Measurements from ENCODE around the gene CNKSR1. TPM values are rescaled to one million over a fixed set of nuclear protein-coding genes. Genes with fewer than 3 reads are reported as not detected.

Gene CNKSR1
- total RNA-seq, 1 experiment from 2014 or later: 35.5 TPM

GRCh38 chr1:26154750-26155149 is 22.5 kb upstream of the CNKSR1 start:
- TF ChIP-seq CTCF (IDR thresholded peaks at IDR 0.05; ENCODE audit: unreplicated experiment): no peak
- DNase-seq (ENCODE audit: unreplicated experiment): no peak
- Mint-ChIP-seq H3K9me3 (ENCODE audit: unreplicated experiment) (no peaks in the 10 kb centered on the region), H3K36me3 (ENCODE audit: insufficient read depth, unreplicated experiment) (no peaks in the 10 kb centered on the region), H3K4me3 (ENCODE audit: unreplicated experiment) (no peak overlapping the region), H3K4me1 (ENCODE audit: insufficient read depth, unreplicated experiment) (no peaks in the 10 kb centered on the region), H3K27ac (ENCODE audit: low read depth, unreplicated experiment) (no peak overlapping the region), H3K27me3 (ENCODE audit: insufficient read depth, unreplicated experiment) (no peaks in the 10 kb centered on the region)
- ChIA-PET POLR2A (no interaction called here), CTCF (interaction anchor here (1.0 to 1.8 kb wide), 2 partner anchors 10 to 15 kb away, joined by 3 to 9 read pairs; partner anchors contain the start of gene ZNF593)
- no TSS peak for BruUV-seq (replicated peaks)
- intact Hi-C loops (cut with micrococcal nuclease): no loop called here

- Mint-ChIP-seq H3K27me3 (ENCODE audit: insufficient read depth, unreplicated experiment) (no peaks in the 10 kb centered on the region), H3K27ac (ENCODE audit: low read depth, unreplicated experiment) (no peak overlapping the region), H3K9me3 (ENCODE audit: unreplicated experiment) (no peaks in the 10 kb centered on the region), H3K4me3 (ENCODE audit: unreplicated experiment) (no peak overlapping the region), H3K36me3 (ENCODE audit: insufficient read depth, unreplicated experiment) (no peaks in the 10 kb centered on the region), H3K4me1 (ENCODE audit: insufficient read depth, unreplicated experiment) (no peaks in the 10 kb centered on the region)
- intact Hi-C loops (cut with micrococcal nuclease): no loop called here
- TF ChIP-seq CTCF (IDR thresholded peaks at IDR 0.05; ENCODE audit: unreplicated experiment): no peak
- ChIA-PET POLR2A (no interaction called here), CTCF (interaction anchor here (0.6 to 3.2 kb wide), 6 partner anchors 11 to 262 kb away, joined by 3 to 14 read pairs (median 3); partner anchors contain the start of genes C1orf232, CNKSR1 and ZNF593)
- BruUV-seq (replicated peaks): no TSS peak
- DNase-seq (ENCODE audit: unreplicated experiment): no peak
These were observed 21.7 kb upstream of the CNKSR1 start for GRCh38 chr1:26155370-26156284.

GRCh38 chr1:26156285-26157038 is 20.8 kb upstream of the CNKSR1 start:
- ChIA-PET POLR2A (no interaction called here), CTCF (interaction anchor here (0.7 to 3.2 kb wide), 7 partner anchors 11 to 53 kb away, joined by 3 to 18 read pairs (median 9); partner anchors contain the start of genes C1orf232, CNKSR1 and ZNF593)
- no peaks in the 10 kb centered on the region for H3K27me3 Mint-ChIP-seq (ENCODE audit: insufficient read depth, unreplicated experiment)
- no peak for TF ChIP-seq CTCF (IDR thresholded peaks at IDR 0.05; ENCODE audit: unreplicated experiment)
- H3K4me1 Mint-ChIP-seq (ENCODE audit: insufficient read depth, unreplicated experiment): no peaks in the 10 kb centered on the region
- BruUV-seq (replicated peaks): no TSS peak
- intact Hi-C loops (cut with micrococcal nuclease): no loop called here
- H3K9me3 Mint-ChIP-seq (ENCODE audit: unreplicated experiment): no peaks in the 10 kb centered on the region
- no peak overlapping the region for H3K4me3 Mint-ChIP-seq (ENCODE audit: unreplicated experiment)
- no peak for DNase-seq (ENCODE audit: unreplicated experiment)
- H3K36me3 Mint-ChIP-seq (ENCODE audit: insufficient read depth, unreplicated experiment): no peaks in the 10 kb centered on the region
- no peak overlapping the region for H3K27ac Mint-ChIP-seq (ENCODE audit: low read depth, unreplicated experiment)

Data from MCF 10A (cell line).